Gastrocnemius medialis (tissue), 4 donors: ENCODE measurements around the gene FFAR3. TPM values are rescaled to one million over a fixed set of nuclear protein-coding genes. Genes with fewer than 3 reads are reported as not detected.

ENCODE experiments used
- ATAC-seq, 2 donors: fragments of 150-250 bp; one replicate each; pipeline ENCODE4 v1.9.1; 2016
- DNase-seq, 2 donors: peaks; one replicate each; pipeline ENCODE4 v3.0.0-alpha.2; 2019
- H3K27ac ChIP-seq, 4 donors: fragments of 200-600 bp; sonication (generic); 1 replicate in 1 of 4; 2 replicates in 3 of 4; pipeline ENCODE4 v1.5.1; 2016 to 2018; ENCODE audit warnings: mild to moderate bottlenecking in 2 of 4, moderate library complexity in 1 of 4
- H3K27me3 ChIP-seq, 3 donors: fragments of 200-600 bp; sonication (generic) in 2 of 3; 1 replicate in 1 of 3; 2 replicates in 2 of 3; pipeline versions ENCODE4 v1.5.1 to v1.6.0; 2016 to 2019; ENCODE audit warnings: mild to moderate bottlenecking in 1 of 3, moderate library complexity in 1 of 3
- H3K36me3 ChIP-seq, 2 donors: fragments of 200-600 bp; sonication (generic) in 1 of 2; one replicate each; pipeline ENCODE4 v1.5.1; 2017 to 2018
- H3K4me1 ChIP-seq, 2 donors: fragments of 200-600 bp; sonication (generic) in 1 of 2; one replicate each; pipeline ENCODE4 v1.5.1; 2016 to 2017; ENCODE audit warnings: mild to moderate bottlenecking in 2 of 2
- H3K4me3 ChIP-seq, 4 donors: fragments of 200-600 bp; sonication (generic) in 3 of 4; 1 replicate in 1 of 4; 2 replicates in 3 of 4; pipeline ENCODE4 v1.5.1; 2016 to 2019; ENCODE audit warnings: mild to moderate bottlenecking in 2 of 4
- H3K9me3 ChIP-seq, 3 donors: fragments of 200-600 bp; sonication (generic) in 2 of 3; 1 replicate in 1 of 3; 2 replicates in 2 of 3; pipeline ENCODE4 v1.5.1; 2016 to 2019
- CTCF ChIP-seq, 5 experiments: fragments of 450-650 bp in 3 of 5; fragments of 200-600 bp in 2 of 5; sonication (generic) in 2 of 5; IDR thresholded peaks in 4 of 5; conservative IDR thresholded peaks in 1 of 5; 1 replicate in 4 of 5; 2 replicates in 1 of 5; pipeline ENCODE4 v1.5.1; 2016 to 2019; ENCODE audit warnings: antibody characterized with exemption in 5 of 5, mild to moderate bottlenecking in 3 of 5, moderate library complexity in 3 of 5
- POLR2A ChIP-seq, 2 donors: fragments of 450-650 bp; IDR thresholded peaks; one replicate each; pipeline ENCODE4 v1.6.1; 2017; ENCODE audit warnings: antibody characterized with exemption in 2 of 2, mild to moderate bottlenecking in 2 of 2, moderate library complexity in 2 of 2
- in situ Hi-C, 4 donors: fragments of 200-750 bp; cut with MboI; loops; one replicate each; pipeline versions ENCODE4 v1.15.0 to v1.8.0; 2017; ENCODE audit warnings: low sequenced_read_pairs in 4 of 4
- intact Hi-C: fragments of 100-400 bp; cut with DNase I; formaldehyde crosslinking; loops from one replicate; pipeline ENCODE4 v1.15.1; 2023; ENCODE audit warnings: low total_unique reads
- total RNA-seq, 4 donors: library from RNA; depleted of rRNA; stranded (reverse); fragments of >200 nt; gene quantifications; one replicate each; pipeline versions ENCODE4 v1.1.0 to v1.2.3, GENCODE V29; 2016

The FFAR3 gene
- total RNA-seq, 4 donors from 2014 or later = not detected

GRCh38 chr19:35349614-35350521, 8.4 kb upstream of the FFAR3 start:
- DNase-seq (no peak), ATAC-seq (no peak)
- no peaks in the 10 kb centered on the region for H3K36me3 ChIP-seq
- no peaks in the 10 kb centered on the region for H3K4me1 ChIP-seq
- no peak for TF ChIP-seq CTCF (IDR thresholded peaks at IDR 0.05 in 4 of 5, conservative IDR thresholded peaks at IDR 0.05 in 1 of 5)
- TF ChIP-seq POLR2A (IDR thresholded peaks at IDR 0.05) = no peak
- H3K27ac ChIP-seq = no peak overlapping the region
- in situ Hi-C loops = loop anchor here in 1 of 4 donors (10.0 kb wide), 2 partner anchors 125 to 145 kb away; partner anchors contain the start of gene KRTDAP
- intact Hi-C loops = loop anchor here (10.0 kb wide), 1 partner anchor 145 kb away; the partner anchor contains the start of gene KRTDAP
- no peak overlapping the region for H3K4me3 ChIP-seq
- no peaks in the 10 kb centered on the region for H3K27me3 ChIP-seq
- no peaks in the 10 kb centered on the region for H3K9me3 ChIP-seq

GRCh38 chr19:35350591-35350990, 7.7 kb upstream of the FFAR3 start:
- in situ Hi-C loops = loop anchor here in 1 of 4 donors (10.0 kb wide), 1 partner anchor 124 kb away; no protein-coding TSS in a partner anchor
- Histone ChIP-seq H3K9me3 (no peaks in the 10 kb centered on the region), H3K36me3 (no peaks in the 10 kb centered on the region), H3K4me1 (no peaks in the 10 kb centered on the region), H3K27ac (no peak overlapping the region), H3K27me3 (no peaks in the 10 kb centered on the region), H3K4me3 (no peak overlapping the region)
- ATAC-seq = no peak
- no peak for DNase-seq
- TF ChIP-seq POLR2A (IDR thresholded peaks at IDR 0.05) = no peak
- TF ChIP-seq CTCF (IDR thresholded peaks at IDR 0.05 in 4 of 5, conservative IDR thresholded peaks at IDR 0.05 in 1 of 5) = no peak
- intact Hi-C loops = loop anchor here (10.0 kb wide), 1 partner anchor 144 kb away; the partner anchor contains the start of gene KRTDAP

GRCh38 chr19:35351411-35352176, 6.7 kb upstream of the FFAR3 start:
- intact Hi-C loops = loop anchor here (2.0 to 10.0 kb wide), 2 partner anchors 117 to 143 kb away; partner anchors contain the start of gene KRTDAP
- ATAC-seq (no peak), DNase-seq (no peak)
- Histone ChIP-seq H3K36me3 (no peaks in the 10 kb centered on the region), H3K4me3 (no peak overlapping the region), H3K9me3 (no peaks in the 10 kb centered on the region), H3K27me3 (no peaks in the 10 kb centered on the region), H3K4me1 (no peaks in the 10 kb centered on the region), H3K27ac (no peak overlapping the region)
- in situ Hi-C loops = loop anchor here in 1 of 4 donors (10.0 kb wide), 1 partner anchor 123 kb away; no protein-coding TSS in a partner anchor
- TF ChIP-seq POLR2A (IDR thresholded peaks at IDR 0.05) (no peak), CTCF (IDR thresholded peaks at IDR 0.05 in 4 of 5, conservative IDR thresholded peaks at IDR 0.05 in 1 of 5) (no peak)

- Histone ChIP-seq H3K4me3 (no peak overlapping the region), H3K36me3 (no peaks in the 10 kb centered on the region), H3K4me1 (no peaks in the 10 kb centered on the region), H3K27me3 (no peaks in the 10 kb centered on the region), H3K27ac (no peak overlapping the region), H3K9me3 (no peaks in the 10 kb centered on the region)
- DNase-seq = no peak
- in situ Hi-C loops = loop anchor here in 1 of 4 donors (10.0 kb wide), 1 partner anchor 123 kb away; no protein-coding TSS in a partner anchor
- intact Hi-C loops = loop anchor here (2.0 to 10.0 kb wide), 2 partner anchors 117 to 143 kb away; partner anchors contain the start of gene KRTDAP
- ATAC-seq = no peak
- TF ChIP-seq POLR2A (IDR thresholded peaks at IDR 0.05) (no peak), CTCF (IDR thresholded peaks at IDR 0.05 in 4 of 5, conservative IDR thresholded peaks at IDR 0.05 in 1 of 5) (no peak)
Measured at GRCh38 chr19:35352177-35352447, 6.1 kb upstream of the FFAR3 start.
